GM12873 (cell line): ENCODE results near the gene STN1.

Source experiments
- TF ChIP-seq, protein P1 (sequence below): IDR thresholded peaks from 2 replicates; pipeline ENCODE4 v1.5.1; 2012; ENCODE audit warnings: low read depth, mild to moderate bottlenecking, moderate library complexity, low read length, control low read depth; ENCODE audit not compliant: insufficient read depth; ENCODE audit errors: missing control alignments

Gene STN1

DNA sequence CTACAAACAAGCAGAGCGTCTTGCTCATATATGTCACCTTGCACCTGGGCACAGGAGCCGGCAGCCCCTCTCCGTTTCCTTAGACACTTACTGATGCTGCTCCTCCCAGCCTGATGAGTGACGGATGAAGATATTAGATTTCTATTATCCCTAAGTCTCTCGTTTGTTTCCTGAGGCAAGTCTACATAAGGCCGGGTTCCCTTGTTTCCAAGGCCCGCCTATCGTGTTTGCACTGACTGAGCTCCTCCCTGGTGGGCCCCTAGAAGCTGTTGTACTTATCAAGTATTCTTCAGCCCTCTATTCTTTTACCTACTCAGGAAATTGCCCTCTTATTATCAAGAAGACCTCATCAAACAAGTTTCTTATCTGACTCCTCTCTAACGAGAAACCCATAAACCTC, 81.1 kb downstream of the STN1 start:
- TF ChIP-seq, protein P1, sequence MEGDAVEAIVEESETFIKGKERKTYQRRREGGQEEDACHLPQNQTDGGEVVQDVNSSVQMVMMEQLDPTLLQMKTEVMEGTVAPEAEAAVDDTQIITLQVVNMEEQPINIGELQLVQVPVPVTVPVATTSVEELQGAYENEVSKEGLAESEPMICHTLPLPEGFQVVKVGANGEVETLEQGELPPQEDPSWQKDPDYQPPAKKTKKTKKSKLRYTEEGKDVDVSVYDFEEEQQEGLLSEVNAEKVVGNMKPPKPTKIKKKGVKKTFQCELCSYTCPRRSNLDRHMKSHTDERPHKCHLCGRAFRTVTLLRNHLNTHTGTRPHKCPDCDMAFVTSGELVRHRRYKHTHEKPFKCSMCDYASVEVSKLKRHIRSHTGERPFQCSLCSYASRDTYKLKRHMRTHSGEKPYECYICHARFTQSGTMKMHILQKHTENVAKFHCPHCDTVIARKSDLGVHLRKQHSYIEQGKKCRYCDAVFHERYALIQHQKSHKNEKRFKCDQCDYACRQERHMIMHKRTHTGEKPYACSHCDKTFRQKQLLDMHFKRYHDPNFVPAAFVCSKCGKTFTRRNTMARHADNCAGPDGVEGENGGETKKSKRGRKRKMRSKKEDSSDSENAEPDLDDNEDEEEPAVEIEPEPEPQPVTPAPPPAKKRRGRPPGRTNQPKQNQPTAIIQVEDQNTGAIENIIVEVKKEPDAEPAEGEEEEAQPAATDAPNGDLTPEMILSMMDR: no peak

DNA sequence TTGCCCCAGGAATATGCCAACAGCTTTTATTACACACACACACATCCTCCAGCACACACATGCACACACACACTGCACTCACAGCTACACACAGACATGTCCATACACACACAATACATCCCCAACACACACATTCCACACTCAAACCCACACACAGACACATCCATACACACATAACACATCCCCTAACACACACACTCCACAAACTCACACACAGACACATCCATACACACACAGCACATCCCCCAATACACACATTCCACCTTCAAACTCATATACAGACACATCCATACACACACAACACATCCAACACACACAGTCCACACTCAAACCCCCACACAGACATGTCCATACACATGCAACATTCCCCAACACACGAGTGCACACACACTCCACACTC, 81.7 kb downstream of the STN1 start:
- TF ChIP-seq, protein P1: no peak

- TF ChIP-seq, protein P1: no peak
Observed at GRCh38 chr10:103835096-103836050, 82.6 kb downstream of the STN1 start.

- TF ChIP-seq, protein P1: no peak
Observed at GRCh38 chr10:103834436-103835095, 83.4 kb downstream of the STN1 start.

DNA sequence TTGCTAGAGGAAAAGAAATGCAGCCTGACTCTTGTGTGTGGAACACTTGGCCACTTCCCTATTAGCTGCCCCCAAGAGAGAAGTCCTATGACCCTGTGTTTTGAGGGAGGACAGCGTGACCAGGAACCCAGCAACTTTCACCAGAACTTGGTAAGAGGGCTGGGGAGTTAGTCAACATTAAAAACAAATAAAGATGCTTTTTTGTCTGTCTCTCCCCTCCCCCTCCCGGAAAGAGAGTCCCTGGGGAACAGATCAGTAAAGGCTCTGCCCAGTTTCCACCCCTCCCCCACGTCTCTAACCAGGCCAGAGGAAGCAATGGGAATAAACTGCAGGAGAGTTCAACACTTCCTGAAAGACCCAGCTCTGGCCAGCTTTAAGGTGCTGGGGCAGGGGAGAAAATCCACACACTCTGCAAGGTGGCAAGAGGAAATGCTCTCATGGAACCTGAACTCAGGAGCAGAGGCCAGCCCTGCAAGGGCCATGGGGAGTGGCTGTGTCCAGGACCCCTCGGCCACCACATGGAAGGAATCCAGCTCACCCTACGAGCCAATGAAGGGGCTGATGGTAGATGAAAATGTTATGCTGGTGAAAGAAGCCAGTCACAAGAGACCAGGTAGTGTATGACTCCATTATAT, 84.1 kb downstream of the STN1 start:
- TF ChIP-seq, protein P1: no peak

GRCh38 chr10:103832806-103833205, 85.2 kb downstream of the STN1 start:
- TF ChIP-seq, protein P1: no peak
